ENCODE results near the gene ZBTB8B.

The ZBTB8B gene

DNA sequence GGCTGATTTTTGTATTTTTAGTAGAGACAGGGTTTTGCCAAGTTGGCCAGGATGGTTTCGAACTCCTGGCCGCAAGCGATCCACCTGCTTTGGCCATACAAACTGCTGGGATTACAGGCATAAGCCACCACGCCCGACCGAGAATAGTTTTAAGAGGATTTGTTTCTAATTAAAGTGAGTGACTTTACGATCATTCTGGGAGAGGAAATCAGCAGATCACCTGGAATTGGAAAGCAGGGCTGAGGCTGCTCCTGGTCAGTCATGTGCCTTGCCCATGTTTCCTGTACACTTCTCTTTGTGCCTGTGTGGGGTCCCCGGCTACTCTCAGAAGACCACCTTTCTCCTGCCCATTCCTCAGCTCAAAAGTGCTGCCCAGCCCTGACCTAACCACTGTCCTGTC lies 33.9 kb downstream of the ZBTB8B start:
- no peak overlapping the region for H2AFZ ChIP-seq (ENCODE audit: low read depth)
- H3K27ac ChIP-seq, result no peak overlapping the region
- TF ChIP-seq, protein P1, sequence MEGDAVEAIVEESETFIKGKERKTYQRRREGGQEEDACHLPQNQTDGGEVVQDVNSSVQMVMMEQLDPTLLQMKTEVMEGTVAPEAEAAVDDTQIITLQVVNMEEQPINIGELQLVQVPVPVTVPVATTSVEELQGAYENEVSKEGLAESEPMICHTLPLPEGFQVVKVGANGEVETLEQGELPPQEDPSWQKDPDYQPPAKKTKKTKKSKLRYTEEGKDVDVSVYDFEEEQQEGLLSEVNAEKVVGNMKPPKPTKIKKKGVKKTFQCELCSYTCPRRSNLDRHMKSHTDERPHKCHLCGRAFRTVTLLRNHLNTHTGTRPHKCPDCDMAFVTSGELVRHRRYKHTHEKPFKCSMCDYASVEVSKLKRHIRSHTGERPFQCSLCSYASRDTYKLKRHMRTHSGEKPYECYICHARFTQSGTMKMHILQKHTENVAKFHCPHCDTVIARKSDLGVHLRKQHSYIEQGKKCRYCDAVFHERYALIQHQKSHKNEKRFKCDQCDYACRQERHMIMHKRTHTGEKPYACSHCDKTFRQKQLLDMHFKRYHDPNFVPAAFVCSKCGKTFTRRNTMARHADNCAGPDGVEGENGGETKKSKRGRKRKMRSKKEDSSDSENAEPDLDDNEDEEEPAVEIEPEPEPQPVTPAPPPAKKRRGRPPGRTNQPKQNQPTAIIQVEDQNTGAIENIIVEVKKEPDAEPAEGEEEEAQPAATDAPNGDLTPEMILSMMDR (conservative IDR thresholded peaks at IDR 0.05; ENCODE audit: low read depth, low read length), result no peak
- H3K79me2 ChIP-seq (ENCODE audit: insufficient read depth, low read depth), result no peaks in the 10 kb centered on the region
- H3K4me3 ChIP-seq (IDR thresholded peaks at IDR 0.05; ENCODE audit: insufficient read depth, low read depth, low read length), result no peak overlapping the region
- H3K27me3 ChIP-seq (ENCODE audit: insufficient read depth, low read depth), result no peaks in the 10 kb centered on the region
- H4K20me1 ChIP-seq (ENCODE audit: insufficient read depth), result no peaks in the 10 kb centered on the region
- H3K36me3 ChIP-seq (ENCODE audit: insufficient read depth), result no peaks in the 10 kb centered on the region
- H3K9ac ChIP-seq, result no peak overlapping the region
- peaks cover 37% of the 10 kb centered on the region for H3K4me1 ChIP-seq (ENCODE audit: low read depth, poor library complexity, severe bottlenecking)
- H3K4me2 ChIP-seq, result no peak overlapping the region

DNA sequence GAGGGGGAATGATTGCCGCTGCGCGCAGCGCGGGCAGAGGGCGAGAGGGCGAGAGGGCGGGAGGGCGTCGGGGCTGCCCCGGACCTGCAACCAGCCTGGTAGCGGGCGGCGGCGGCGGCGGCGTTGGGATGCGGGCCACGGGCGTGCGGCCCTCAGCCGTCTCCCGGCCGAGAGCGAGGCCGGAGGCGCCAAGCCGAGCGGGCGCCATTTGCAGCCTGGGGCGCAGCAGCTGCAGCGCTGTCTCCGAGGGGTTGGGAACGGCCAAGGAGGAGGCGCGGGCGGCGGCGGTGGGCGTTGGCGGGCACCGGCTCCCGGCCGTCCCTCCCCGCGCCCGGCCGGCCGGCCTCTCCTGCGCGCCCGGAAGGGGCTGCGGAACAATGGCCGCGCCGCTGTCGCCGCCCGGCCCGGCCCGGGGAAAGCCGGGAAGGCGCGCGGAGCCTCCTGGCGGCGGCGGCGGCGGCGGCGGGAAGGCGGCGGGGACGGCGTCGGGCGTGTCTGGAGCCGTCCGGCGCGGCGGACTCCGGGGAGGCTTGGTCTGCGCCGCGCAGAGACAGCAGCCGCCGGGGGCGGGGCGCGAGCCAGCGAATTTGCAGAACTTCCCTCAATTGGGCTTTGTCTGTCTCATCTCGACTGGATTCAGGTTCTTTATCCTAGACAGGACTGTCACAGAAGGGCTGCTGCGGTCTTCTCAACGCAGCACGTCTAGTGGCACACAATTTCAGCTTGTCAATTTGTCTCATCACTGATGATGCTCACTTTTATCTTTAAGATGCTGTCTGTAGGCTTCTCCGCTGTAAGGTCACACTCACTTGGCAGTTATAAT lies 35.7 kb downstream of the ZBTB8B start:
- Histone ChIP-seq H4K20me1 (ENCODE audit: insufficient read depth) (no peaks in the 10 kb centered on the region), H3K4me3 (IDR thresholded peaks at IDR 0.05; ENCODE audit: insufficient read depth, low read depth, low read length) (no peak overlapping the region), H3K4me2 (peak overlapping the region; percentile 74), H3K4me1 (ENCODE audit: low read depth, poor library complexity, severe bottlenecking) (peaks cover 45% of the 10 kb centered on the region), H2AFZ (ENCODE audit: low read depth) (peak overlapping the region; percentile 93), H3K27me3 (ENCODE audit: insufficient read depth, low read depth) (no peaks in the 10 kb centered on the region), H3K27ac (peak overlapping the region; percentile 44; the same call in 1 of the 2 replicates), H3K36me3 (ENCODE audit: insufficient read depth) (no peaks in the 10 kb centered on the region), H3K9ac (peak overlapping the region; percentile 76; the same call in 1 of the 2 replicates), H3K79me2 (ENCODE audit: insufficient read depth, low read depth) (no peaks in the 10 kb centered on the region)
- TF ChIP-seq, protein P1 (conservative IDR thresholded peaks at IDR 0.05; ENCODE audit: low read depth, low read length), result no peak

DNA sequence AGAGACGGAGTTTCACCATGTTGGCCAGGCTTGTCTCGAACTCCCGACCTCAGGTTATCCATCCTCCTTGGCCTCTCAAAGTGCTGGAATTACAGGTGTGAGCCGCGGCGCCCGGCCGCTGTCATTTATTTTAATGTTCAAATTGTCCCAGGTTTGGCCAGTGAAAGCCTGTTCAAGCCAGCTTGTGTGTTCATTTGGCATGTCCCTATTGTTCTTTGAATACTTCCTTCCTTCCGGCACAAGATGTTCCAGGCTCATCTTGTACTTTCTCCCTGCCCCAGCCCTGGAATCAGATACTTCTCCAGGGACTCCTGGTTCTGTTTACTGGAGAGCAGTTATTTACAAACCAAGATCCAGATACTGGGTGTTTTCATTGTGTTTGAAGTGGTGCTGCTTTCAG lies 37.0 kb downstream of the ZBTB8B start:
- Histone ChIP-seq H3K4me2 (no peak overlapping the region), H4K20me1 (ENCODE audit: insufficient read depth) (no peaks in the 10 kb centered on the region), H3K36me3 (ENCODE audit: insufficient read depth) (no peaks in the 10 kb centered on the region), H3K79me2 (ENCODE audit: insufficient read depth, low read depth) (no peaks in the 10 kb centered on the region), H3K27ac (no peak overlapping the region), H3K27me3 (ENCODE audit: insufficient read depth, low read depth) (no peaks in the 10 kb centered on the region), H3K9ac (no peak overlapping the region), H3K4me1 (ENCODE audit: low read depth, poor library complexity, severe bottlenecking) (peaks cover 45% of the 10 kb centered on the region), H2AFZ (ENCODE audit: low read depth) (no peak overlapping the region; the same call in 1 of the 2 replicates), H3K4me3 (IDR thresholded peaks at IDR 0.05; ENCODE audit: insufficient read depth, low read depth, low read length) (no peak overlapping the region)
- TF ChIP-seq, protein P1 (conservative IDR thresholded peaks at IDR 0.05; ENCODE audit: low read depth, low read length), result no peak

DNA sequence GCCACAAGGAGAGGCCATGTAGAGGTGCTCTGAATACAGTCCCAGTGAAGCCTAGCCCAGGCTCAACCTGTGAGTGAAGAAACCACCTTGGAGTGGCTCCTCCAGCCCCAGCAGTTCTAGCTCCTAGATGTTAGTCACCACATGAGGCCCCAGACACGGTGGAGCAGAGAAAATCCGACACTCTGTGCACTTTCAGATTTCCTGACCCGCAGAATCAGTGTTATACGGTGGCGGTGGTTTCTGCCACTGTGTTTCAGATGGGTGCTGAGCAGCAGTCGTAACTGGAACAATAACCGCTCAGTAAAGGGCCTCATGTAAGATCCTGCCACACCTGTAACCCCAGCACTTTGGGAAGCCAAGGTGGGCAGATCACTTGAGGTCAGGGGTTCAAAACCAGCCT lies 38.3 kb downstream of the ZBTB8B start:
- peak overlapping the region; percentile 47; the same call in 1 of the 2 replicates for H3K27ac ChIP-seq
- no peak overlapping the region for H2AFZ ChIP-seq (ENCODE audit: low read depth)
- peaks cover 45% of the 10 kb centered on the region for H3K4me1 ChIP-seq (ENCODE audit: low read depth, poor library complexity, severe bottlenecking)
- no peak overlapping the region for H3K4me3 ChIP-seq (IDR thresholded peaks at IDR 0.05; ENCODE audit: insufficient read depth, low read depth, low read length)
- H3K27me3 ChIP-seq (ENCODE audit: insufficient read depth, low read depth), result no peaks in the 10 kb centered on the region
- TF ChIP-seq, protein P1 (conservative IDR thresholded peaks at IDR 0.05; ENCODE audit: low read depth, low read length), result no peak
- H3K4me2 ChIP-seq, result peak overlapping the region; percentile 3; the same call in 1 of the 2 replicates
- H3K79me2 ChIP-seq (ENCODE audit: insufficient read depth, low read depth), result no peaks in the 10 kb centered on the region
- H3K36me3 ChIP-seq (ENCODE audit: insufficient read depth), result no peaks in the 10 kb centered on the region
- no peak overlapping the region for H3K9ac ChIP-seq
- H4K20me1 ChIP-seq (ENCODE audit: insufficient read depth), result no peaks in the 10 kb centered on the region

Data from KMS-11 (cell line).